Measurements from ENCODE around the gene RTN4RL1. TPM values are rescaled to one million over a fixed set of nuclear protein-coding genes. Genes with fewer than 3 reads are reported as not detected.

RTN4RL1 gene
- total and polyA plus RNA-seq, 4 experiments from 2014 or later = 0.27 to 2.0 (median 0.39) TPM

- H3K4me3 ChIP-seq (ENCODE audit: low read length in 2 of 2) = no peak overlapping the region
- H3K27me3 ChIP-seq (ENCODE audit: insufficient read depth, low read length) = no peaks in the 10 kb centered on the region
- Mint-ChIP-seq H3K9me3 (no peaks in the 10 kb centered on the region), H3K4me1 (peaks cover 7 to 16% (median 11%) of the 10 kb centered on the region in 4 donors), H3K27me3 (no peaks in the 10 kb centered on the region), H3K36me3 (peaks cover 63 to 71% of the 10 kb centered on the region in 2 donors), H3K4me3 (no peak overlapping the region), H3K27ac (peak overlapping the region in 4 of 7 donors; percentile 49 to 78 (median 72))
- CTCF ChIA-PET (ENCODE audit: partially characterized antibody) = interaction anchor here (2.7 kb wide), 1 partner anchor 181 kb away, joined by 15 read pairs; no protein-coding TSS in a partner anchor
- POLR2A ChIA-PET (ENCODE audit: partially characterized antibody) = interaction anchor here (2.6 kb wide), 1 partner anchor 8 kb away, joined by 11 read pairs; no protein-coding TSS in a partner anchor
- DNase-seq = no peak
- H3K27ac ChIP-seq (ENCODE audit: low read depth, low read length) = no peak overlapping the region
- no peaks in the 10 kb centered on the region for H3K9me3 ChIP-seq (ENCODE audit: control insufficient read depth in 1 of 2, low read length in 2 of 2)
- H3K36me3 ChIP-seq (ENCODE audit: insufficient read depth, low read length) = peaks cover 28% of the 10 kb centered on the region
- peaks cover 12% of the 10 kb centered on the region for H3K4me1 ChIP-seq (ENCODE audit: insufficient read depth, low read length)
- intact Hi-C loops (cut with micrococcal nuclease) = no loop called here
Measured at GRCh38 chr17:2064147-2064489, 39.0 kb upstream of the RTN4RL1 start.

GRCh38 chr17:2063261-2064146 lies 38.4 kb upstream of the RTN4RL1 start:
- H3K4me3 ChIP-seq (ENCODE audit: low read length in 2 of 2) = no peak overlapping the region
- intact Hi-C loops (cut with micrococcal nuclease) = no loop called here
- H3K4me1 ChIP-seq (ENCODE audit: insufficient read depth, low read length) = peaks cover 12% of the 10 kb centered on the region
- H3K27me3 ChIP-seq (ENCODE audit: insufficient read depth, low read length) = no peaks in the 10 kb centered on the region
- no peaks in the 10 kb centered on the region for H3K9me3 Mint-ChIP-seq
- POLR2A ChIA-PET (ENCODE audit: partially characterized antibody) = interaction anchor here (2.6 kb wide), 1 partner anchor 7 kb away, joined by 11 read pairs; no protein-coding TSS in a partner anchor
- no peak for DNase-seq
- H3K27ac Mint-ChIP-seq = peak overlapping the region in 4 of 7 donors; percentile 49 to 78 (median 72)
- H3K4me3 Mint-ChIP-seq = peak overlapping the region in 1 of 8 donors; percentile 30
- CTCF ChIA-PET (ENCODE audit: partially characterized antibody) = interaction anchor here (2.7 kb wide), 1 partner anchor 182 kb away, joined by 15 read pairs; no protein-coding TSS in a partner anchor
- no peaks in the 10 kb centered on the region for H3K9me3 ChIP-seq (ENCODE audit: control insufficient read depth in 1 of 2, low read length in 2 of 2)
- H3K27ac ChIP-seq (ENCODE audit: low read depth, low read length) = no peak overlapping the region
- peaks cover 6 to 11% (median 8%) of the 10 kb centered on the region in 4 donors for H3K4me1 Mint-ChIP-seq
- H3K36me3 Mint-ChIP-seq = peaks cover 57 to 65% of the 10 kb centered on the region in 2 donors
- peaks cover 28% of the 10 kb centered on the region for H3K36me3 ChIP-seq (ENCODE audit: insufficient read depth, low read length)
- H3K27me3 Mint-ChIP-seq = no peaks in the 10 kb centered on the region

- no peaks in the 10 kb centered on the region for H3K9me3 Mint-ChIP-seq
- CTCF ChIA-PET (ENCODE audit: partially characterized antibody) = no interaction called here
- intact Hi-C loops (cut with micrococcal nuclease) = no loop called here
- Histone ChIP-seq H3K36me3 (ENCODE audit: insufficient read depth, low read length) (peaks cover 27% of the 10 kb centered on the region), H3K4me3 (ENCODE audit: low read length in 2 of 2) (no peak overlapping the region), H3K27ac (ENCODE audit: low read depth, low read length) (no peak overlapping the region), H3K4me1 (ENCODE audit: insufficient read depth, low read length) (peaks cover 9% of the 10 kb centered on the region), H3K9me3 (ENCODE audit: control insufficient read depth in 1 of 2, low read length in 2 of 2) (no peaks in the 10 kb centered on the region), H3K27me3 (ENCODE audit: insufficient read depth, low read length) (no peaks in the 10 kb centered on the region)
- POLR2A ChIA-PET (ENCODE audit: partially characterized antibody) = no interaction called here
- DNase-seq = no peak
- peaks cover 51 to 58% of the 10 kb centered on the region in 2 donors for H3K36me3 Mint-ChIP-seq
- no peaks in the 10 kb centered on the region for H3K27me3 Mint-ChIP-seq
- no peak overlapping the region for H3K4me3 Mint-ChIP-seq
- H3K27ac Mint-ChIP-seq = peak overlapping the region in 2 of 7 donors; percentile 29 to 58
- peaks cover 5 to 13% (median 8%) of the 10 kb centered on the region in 4 donors for H3K4me1 Mint-ChIP-seq
Measured at GRCh38 chr17:2062571-2063183, 37.5 kb upstream of the RTN4RL1 start.

GRCh38 chr17:2061441-2061958 lies 36.4 kb upstream of the RTN4RL1 start:
- POLR2A ChIA-PET (ENCODE audit: partially characterized antibody) = no interaction called here
- Histone ChIP-seq H3K9me3 (ENCODE audit: control insufficient read depth in 1 of 2, low read length in 2 of 2) (no peaks in the 10 kb centered on the region), H3K4me1 (ENCODE audit: insufficient read depth, low read length) (peaks cover 7% of the 10 kb centered on the region), H3K27ac (ENCODE audit: low read depth, low read length) (no peak overlapping the region), H3K4me3 (ENCODE audit: low read length in 2 of 2) (no peak overlapping the region), H3K27me3 (ENCODE audit: insufficient read depth, low read length) (no peaks in the 10 kb centered on the region), H3K36me3 (ENCODE audit: insufficient read depth, low read length) (peaks cover 21% of the 10 kb centered on the region)
- intact Hi-C loops (cut with micrococcal nuclease) = no loop called here
- no peak overlapping the region for H3K4me3 Mint-ChIP-seq
- H3K27me3 Mint-ChIP-seq = no peaks in the 10 kb centered on the region
- peaks cover 45 to 49% of the 10 kb centered on the region in 2 donors for H3K36me3 Mint-ChIP-seq
- CTCF ChIA-PET (ENCODE audit: partially characterized antibody) = no interaction called here
- peak overlapping the region in 1 of 7 donors; percentile 57 for H3K27ac Mint-ChIP-seq
- no peak for DNase-seq
- no peaks in the 10 kb centered on the region for H3K9me3 Mint-ChIP-seq
- peaks cover 5 to 13% (median 9%) of the 10 kb centered on the region in 4 donors for H3K4me1 Mint-ChIP-seq

- peaks cover 13% of the 10 kb centered on the region for H3K4me1 ChIP-seq (ENCODE audit: insufficient read depth, low read length)
- H3K27me3 ChIP-seq (ENCODE audit: insufficient read depth, low read length) = no peaks in the 10 kb centered on the region
- DNase-seq = no peak
- Mint-ChIP-seq H3K36me3 (peaks cover 41 to 42% of the 10 kb centered on the region in 2 donors), H3K27ac (peak overlapping the region in 6 of 7 donors; percentile 35 to 71 (median 54)), H3K4me3 (peak overlapping the region in 1 of 8 donors; percentile 54), H3K27me3 (no peaks in the 10 kb centered on the region), H3K4me1 (peaks cover 5 to 13% (median 8%) of the 10 kb centered on the region in 4 donors), H3K9me3 (no peaks in the 10 kb centered on the region)
- intact Hi-C loops (cut with micrococcal nuclease) = no loop called here
- peaks cover 21% of the 10 kb centered on the region for H3K36me3 ChIP-seq (ENCODE audit: insufficient read depth, low read length)
- H3K4me3 ChIP-seq (ENCODE audit: low read length in 2 of 2) = no peak overlapping the region
- H3K27ac ChIP-seq (ENCODE audit: low read depth, low read length) = no peak overlapping the region
- H3K9me3 ChIP-seq (ENCODE audit: control insufficient read depth in 1 of 2, low read length in 2 of 2) = no peaks in the 10 kb centered on the region
- CTCF ChIA-PET (ENCODE audit: partially characterized antibody) = interaction anchor here (0.6 to 8.6 kb wide), 3 partner anchors 9 to 184 kb away, joined by 4 to 192 read pairs (median 6); no protein-coding TSS in a partner anchor
- POLR2A ChIA-PET (ENCODE audit: partially characterized antibody) = no interaction called here
Measured at GRCh38 chr17:2060681-2061440, 35.7 kb upstream of the RTN4RL1 start.

- peak overlapping the region in 2 of 8 donors; percentile 3 to 54 for H3K4me3 Mint-ChIP-seq
- Histone ChIP-seq H3K27me3 (ENCODE audit: insufficient read depth, low read length) (no peaks in the 10 kb centered on the region), H3K9me3 (ENCODE audit: control insufficient read depth in 1 of 2, low read length in 2 of 2) (no peaks in the 10 kb centered on the region), H3K27ac (ENCODE audit: low read depth, low read length) (no peak overlapping the region), H3K36me3 (ENCODE audit: insufficient read depth, low read length) (peaks cover 21% of the 10 kb centered on the region), H3K4me1 (ENCODE audit: insufficient read depth, low read length) (peaks cover 13% of the 10 kb centered on the region), H3K4me3 (ENCODE audit: low read length in 2 of 2) (no peak overlapping the region)
- no peak for DNase-seq
- H3K9me3 Mint-ChIP-seq = no peaks in the 10 kb centered on the region
- peaks cover 5 to 13% (median 8%) of the 10 kb centered on the region in 4 donors for H3K4me1 Mint-ChIP-seq
- H3K27ac Mint-ChIP-seq = peak overlapping the region in 6 of 7 donors; percentile 35 to 71 (median 54)
- CTCF ChIA-PET (ENCODE audit: partially characterized antibody) = interaction anchor here (1.8 to 8.6 kb wide), 2 partner anchors 9 to 185 kb away, joined by 6 to 192 read pairs; no protein-coding TSS in a partner anchor
- intact Hi-C loops (cut with micrococcal nuclease) = no loop called here
- peaks cover 37% of the 10 kb centered on the region in 2 donors for H3K36me3 Mint-ChIP-seq
- no peaks in the 10 kb centered on the region for H3K27me3 Mint-ChIP-seq
- POLR2A ChIA-PET (ENCODE audit: partially characterized antibody) = no interaction called here
Measured at GRCh38 chr17:2060385-2060658, 35.2 kb upstream of the RTN4RL1 start.

All from CD4-positive, alpha-beta memory T cell (primary cell).